A549 (cell line): ENCODE data around the gene TRIO. TPM values are rescaled to one million over a fixed set of nuclear protein-coding genes. Genes with fewer than 3 reads are reported as not detected.
A peak's percentile ranks its signal among the peaks of the same experiment; 100 is the strongest.

Experiments
- ATAC-seq, 2 experiments: fragments of 200-7000 bp in 1 of 2; fragments of >200 bp in 1 of 2; cut with Nextera tagmentation in 1 of 2; cut with Tn5 transposase in 1 of 2; 3 replicates each; pipeline versions ENCODE4 v1.8.0 to v1.9.1; 2018 to 2020; ENCODE audit warnings: mild to moderate bottlenecking in 1 of 2, moderate library complexity in 1 of 2
- CTCF ChIA-PET: fragments of 300-600 bp; sonication (Branson Sonifier 250); formaldehyde crosslinking; extraction: SDS; loops from one replicate; lab custom pipeline; 2021; ENCODE audit warnings: antibody characterized with exemption, inconsistent platforms; lab: Yijun Ruan, JAX
- POLR2A ChIA-PET: fragments of 350-600 bp; formaldehyde crosslinking; extraction: SDS; loops from one replicate; lab custom pipeline; 2021; ENCODE audit warnings: antibody characterized with exemption, inconsistent platforms; lab: Yijun Ruan, JAX
- DNase-seq, 2 experiments: peaks; one replicate each; pipeline versions ENCODE4 v3.0.0 to v3.0.0-alpha.2; 2011 to 2016; ENCODE audit warnings: low read depth in 1 of 2, low spot score in 1 of 2
- FAIRE-seq: peaks from 2 replicates; lab custom pipeline; 2011; peaks lifted over from hg19 to GRCh38; lab: Jason Lieb, UNC
- H3K27ac ChIP-seq, 2 experiments: fragments of >200 bp; sonication (Bioruptor Twin); formaldehyde crosslinking; 3 replicates each; pipeline ENCODE4 v1.5.1; 2016 to 2017
- H3K4me1 ChIP-seq: fragments of >200 bp; sonication (Bioruptor Twin); formaldehyde crosslinking; 3 replicates; pipeline ENCODE4 v1.6.1; 2016
- H3K4me2 ChIP-seq: fragments of >200 bp; sonication (Bioruptor Twin); formaldehyde crosslinking; 3 replicates; pipeline ENCODE4 v1.6.1; 2016
- H3K4me3 ChIP-seq: fragments of >200 bp; sonication (Bioruptor Twin); formaldehyde crosslinking; 3 replicates; pipeline ENCODE4 v1.5.1; 2016
- H3K9me3 ChIP-seq: fragments of >200 bp; sonication (Bioruptor Twin); formaldehyde crosslinking; 3 replicates; pipeline ENCODE4 v1.6.1; 2016
- BHLHE40 ChIP-seq: IDR thresholded peaks from 2 replicates; pipeline ENCODE4 v1.6.1; 2012; ENCODE audit warnings: low read depth, low read length, inconsistent platforms
- CBX8 ChIP-seq: fragments of 200-600 bp; sonication (generic); IDR thresholded peaks from 2 replicates; pipeline ENCODE4 v1.6.1; 2016
- CEBPB ChIP-seq, 2 experiments: fragments of >200 bp in 1 of 2; sonication (Bioruptor Twin) in 1 of 2; formaldehyde crosslinking in 1 of 2; IDR thresholded peaks; 2 replicates each; pipeline ENCODE4 v1.6.1; 2012 to 2016
- CHD2 ChIP-seq: fragments of 150-350 bp; IDR thresholded peaks from 2 replicates; pipeline ENCODE4 v1.6.1; 2014; ENCODE audit warnings: low read length; ENCODE audit not compliant: partially characterized antibody
- E2F6 ChIP-seq: IDR thresholded peaks from 2 replicates; pipeline ENCODE4 v1.6.1; 2012; ENCODE audit warnings: low read depth, borderline replicate concordance
- EHF ChIP-seq: fragments of 250-450 bp; sonication (Bioruptor Pico); IDR thresholded peaks from 2 replicates; pipeline ENCODE4 v1.5.0; 2020; ENCODE audit warnings: mild to moderate bottlenecking
- ELK1 ChIP-seq: fragments of 150-350 bp; IDR thresholded peaks from 2 replicates; pipeline ENCODE4 v1.6.1; 2014; ENCODE audit warnings: low read depth, mild to moderate bottlenecking, low read length
- FOSB ChIP-seq: fragments of 250-450 bp; sonication (Bioruptor Pico); IDR thresholded peaks from 2 replicates; pipeline ENCODE4 v1.5.0; 2020; ENCODE audit warnings: mild to moderate bottlenecking, moderate library complexity
- HDAC2 ChIP-seq: fragments of 200-600 bp; sonication (generic); IDR thresholded peaks from 2 replicates; pipeline ENCODE4 v1.6.1; 2016
- HOXA7 ChIP-seq: fragments of 250-450 bp; sonication (Bioruptor Pico); IDR thresholded peaks from 2 replicates; pipeline ENCODE4 v1.5.0; 2020; ENCODE audit warnings: mild to moderate bottlenecking, moderate library complexity
- JUNB ChIP-seq: fragments of >200 bp; sonication (Bioruptor Twin); formaldehyde crosslinking; IDR thresholded peaks from 2 replicates; pipeline ENCODE4 v1.6.1; 2016
- MAFK ChIP-seq: fragments of 450-650 bp; IDR thresholded peaks from 2 replicates; pipeline ENCODE4 v1.6.1; 2014; ENCODE audit not compliant: partially characterized antibody
- MYC ChIP-seq: IDR thresholded peaks from 2 replicates; pipeline ENCODE4 v1.6.1; 2012; ENCODE audit warnings: mild to moderate bottlenecking, inconsistent platforms, low read length, improper control_type of control experiment, borderline replicate concordance
- NPAS2 ChIP-seq: fragments of 250-450 bp; sonication (Bioruptor Pico); IDR thresholded peaks from 2 replicates; pipeline ENCODE4 v1.8.0; 2022; ENCODE audit warnings: mild to moderate bottlenecking, moderate library complexity, borderline replicate concordance
- POLR2A ChIP-seq: IDR thresholded peaks from 2 replicates; pipeline ENCODE4 v1.6.1; 2012; ENCODE audit warnings: mild to moderate bottlenecking, low read length
- POLR2AphosphoS2 ChIP-seq: conservative IDR thresholded peaks from 2 replicates; pipeline ENCODE4 v1.6.1; 2012; ENCODE audit warnings: low read length, improper control_type of control experiment, inconsistent platforms
- RAD21 ChIP-seq, 2 experiments: fragments of >200 bp in 1 of 2; sonication (Bioruptor Twin) in 1 of 2; formaldehyde crosslinking in 1 of 2; IDR thresholded peaks in 1 of 2; conservative IDR thresholded peaks in 1 of 2; 2 replicates in 1 of 2; 3 replicates in 1 of 2; pipeline ENCODE4 v1.6.1; 2012 to 2018; ENCODE audit warnings: inconsistent platforms in 1 of 2
- RCOR1 ChIP-seq: fragments of 150-350 bp; IDR thresholded peaks from 2 replicates; pipeline ENCODE4 v1.6.1; 2014; ENCODE audit warnings: antibody characterized with exemption, low read length, low read depth
- RFX5 ChIP-seq: fragments of 450-650 bp; IDR thresholded peaks from 2 replicates; pipeline ENCODE4 v1.7.1; 2014; ENCODE audit warnings: antibody characterized with exemption, mild to moderate bottlenecking, moderate library complexity
- SREBF2 ChIP-seq: fragments of 450-650 bp; IDR thresholded peaks from 2 replicates; pipeline ENCODE4 v1.6.1; 2014; ENCODE audit warnings: mild to moderate bottlenecking, moderate library complexity
- TFCP2L1 ChIP-seq: fragments of 250-450 bp; sonication (Bioruptor Pico); IDR thresholded peaks from 2 replicates; pipeline ENCODE4 v1.5.0; 2021; ENCODE audit warnings: mild to moderate bottlenecking
- WGBS: methylation state at CpG from one replicate; pipeline ENCODE4 v1.1.6; 2017; ENCODE audit errors: missing lambda C conversion rate; 5-methylcytosine and 5-hydroxymethylcytosine counted together
- polyA plus RNA-seq, 4 experiments: library from polyadenylated mRNA; depleted of rRNA in 3 of 4; stranded (reverse); fragments of >200 nt; fragmentation: RNase III in 1 of 4; extraction: RNeasy Plus Mini Kit Qiagen cat#74134 plus additional on column Dnase treatment in 1 of 4; gene quantifications; 2 replicates in 3 of 4; 3 replicates in 1 of 4; pipeline ENCODE4 v1.2.3, GENCODE V29; 2011 to 2017
- TF ChIP-seq, protein P1 (sequence below): fragments of >200 bp; sonication (Bioruptor Twin); formaldehyde crosslinking; IDR thresholded peaks from 2 replicates; pipeline ENCODE4 v1.6.1; 2016
- TF ChIP-seq, protein P2 (sequence below): fragments of 250-450 bp; sonication (Bioruptor Pico); IDR thresholded peaks from 2 replicates; pipeline ENCODE4 v1.5.0; 2021; ENCODE audit warnings: mild to moderate bottlenecking, moderate library complexity, borderline replicate concordance

The TRIO gene
- polyA plus RNA-seq, 2 of the 4 experiments (the other 2 are of a cell fraction), result 47.5 to 79.0 TPM

GRCh38 chr5:14176888-14177287 is 33.7 kb downstream of the TRIO start:
- FAIRE-seq (no peak), ATAC-seq (no peak)
- POLR2A ChIA-PET, result no interaction called here
- H3K4me3 ChIP-seq, result no peak overlapping the region
- WGBS, result 59% methylated on average over 2 of the region's 2 CpGs
- H3K4me1 ChIP-seq, result peaks cover 96% of the 10 kb centered on the region
- CTCF ChIA-PET, result interaction anchor here (0.9 kb wide), 1 partner anchor 9 kb away, joined by 3 read pairs; no protein-coding TSS in a partner anchor
- TF ChIP-seq RCOR1 (no peak), EHF (no peak), SREBF2 (no peak), CBX8 (no peak), E2F6 (no peak), POLR2A (no peak)
- TF ChIP-seq, protein P1, sequence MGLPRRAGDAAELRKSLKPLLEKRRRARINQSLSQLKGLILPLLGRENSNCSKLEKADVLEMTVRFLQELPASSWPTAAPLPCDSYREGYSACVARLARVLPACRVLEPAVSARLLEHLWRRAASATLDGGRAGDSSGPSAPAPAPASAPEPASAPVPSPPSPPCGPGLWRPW, result no peak
- TF ChIP-seq, all 56 proteins: peak for 0
- H3K4me2 ChIP-seq, result peak overlapping the region; percentile 78; the same call in 2 of the 3 replicates
- no peak for DNase-seq
- H3K27ac ChIP-seq, result peak overlapping the region in 1 of 2 experiments; percentile 88; a peak in 3 of 6 replicates
- H3K9me3 ChIP-seq, result no peaks in the 10 kb centered on the region

DNA sequence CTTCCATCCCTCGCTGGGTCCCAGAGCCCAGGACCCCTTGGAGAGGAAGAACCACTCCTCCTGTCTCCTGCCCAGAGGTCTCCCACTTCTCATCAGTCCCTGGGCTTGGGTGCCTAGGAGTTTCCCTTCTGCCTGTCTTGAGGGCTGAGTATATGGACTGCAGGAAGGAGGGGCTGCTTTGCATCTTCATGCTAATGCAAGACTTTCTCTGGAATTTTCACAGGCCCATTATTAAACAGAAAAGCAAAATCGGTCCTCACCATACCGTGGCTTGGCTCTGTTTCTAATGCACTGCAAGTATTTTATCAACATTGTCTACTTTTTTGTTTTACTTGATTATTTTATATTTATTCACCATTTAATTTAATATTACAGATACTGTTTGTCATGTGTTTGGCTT is 34.5 kb downstream of the TRIO start:
- H3K4me2 ChIP-seq, result peak overlapping the region; percentile 78
- peak in 1 of 2 experiments; percentile 11; a peak in 2 of 6 replicates for ATAC-seq
- 60% methylated on average over 3 of the region's 3 CpGs for WGBS
- TF ChIP-seq TFCP2L1 (no peak), CHD2 (no peak), MYC (no peak), CEBPB (IDR thresholded peaks at IDR 0.05) (no peak), POLR2AphosphoS2 (no peak)
- TF ChIP-seq, protein P2, sequence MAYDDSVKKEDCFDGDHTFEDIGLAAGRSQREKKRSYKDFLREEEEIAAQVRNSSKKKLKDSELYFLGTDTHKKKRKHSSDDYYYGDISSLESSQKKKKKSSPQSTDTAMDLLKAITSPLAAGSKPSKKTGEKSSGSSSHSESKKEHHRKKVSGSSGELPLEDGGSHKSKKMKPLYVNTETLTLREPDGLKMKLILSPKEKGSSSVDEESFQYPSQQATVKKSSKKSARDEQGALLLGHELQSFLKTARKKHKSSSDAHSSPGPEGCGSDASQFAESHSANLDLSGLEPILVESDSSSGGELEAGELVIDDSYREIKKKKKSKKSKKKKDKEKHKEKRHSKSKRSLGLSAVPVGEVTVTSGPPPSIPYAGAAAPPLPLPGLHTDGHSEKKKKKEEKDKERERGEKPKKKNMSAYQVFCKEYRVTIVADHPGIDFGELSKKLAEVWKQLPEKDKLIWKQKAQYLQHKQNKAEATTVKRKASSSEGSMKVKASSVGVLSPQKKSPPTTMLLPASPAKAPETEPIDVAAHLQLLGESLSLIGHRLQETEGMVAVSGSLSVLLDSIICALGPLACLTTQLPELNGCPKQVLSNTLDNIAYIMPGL (CRISPR knock-in tag), result no peak
- CTCF ChIA-PET, result interaction anchor here (0.9 kb wide), 1 partner anchor 10 kb away, joined by 3 read pairs; no protein-coding TSS in a partner anchor
- H3K9me3 ChIP-seq, result no peaks in the 10 kb centered on the region
- no peak overlapping the region for H3K4me3 ChIP-seq
- H3K4me1 ChIP-seq, result peaks cover 96% of the 10 kb centered on the region
- no peak for DNase-seq
- peak overlapping the region in 1 of 2 experiments; percentile 88; a peak in 3 of 6 replicates for H3K27ac ChIP-seq
- no peak for FAIRE-seq
- POLR2A ChIA-PET, result interaction anchor here (1.0 kb wide), 1 partner anchor 12 kb away, joined by 3 read pairs; no protein-coding TSS in a partner anchor

- TF ChIP-seq RAD21 (conservative IDR thresholded peaks at IDR 0.05 in 1 of 2, IDR thresholded peaks at IDR 0.05 in 1 of 2) (no peak), ELK1 (no peak), NPAS2 (CRISPR knock-in tag) (no peak), RFX5 (no peak), HOXA7 (CRISPR knock-in tag) (no peak), BHLHE40 (no peak), JUNB (no peak), HDAC2 (no peak), MAFK (no peak), FOSB (no peak), E2F6 (no peak)
- WGBS, result 24% methylated on average over 4 of the region's 4 CpGs
- ATAC-seq, result 0 out of 6 replicates have a peak, but pooled peaks of 1 of the 2 experiments have one; percentile 3
- Histone ChIP-seq H3K27ac (peak overlapping the region; percentile 59 to 88; a peak in 4 of 6 replicates), H3K4me2 (peak overlapping the region; percentile 78), H3K4me3 (no peak overlapping the region), H3K9me3 (no peaks in the 10 kb centered on the region), H3K4me1 (peaks cover 96% of the 10 kb centered on the region)
- CTCF ChIA-PET, result no interaction called here
- DNase-seq, result no peak
- POLR2A ChIA-PET, result interaction anchor here (1.0 kb wide), 1 partner anchor 12 kb away, joined by 3 read pairs; no protein-coding TSS in a partner anchor
- no peak for FAIRE-seq
Observed at GRCh38 chr5:14178091-14178490, 34.9 kb downstream of the TRIO start.
